Breast epithelium (tissue), 3 donors: ENCODE measurements around the gene SPECC1L.

Experiments
- POLR2AphosphoS5 ChIP-seq, 3 donors: sonication (generic); formaldehyde crosslinking; IDR thresholded peaks; one replicate each; pipeline ENCODE4 v1.6.1; 2017; ENCODE audit warnings: antibody characterized with exemption in 3 of 3
- TF ChIP-seq, protein P1 (sequence below), 3 donors: fragments of 450-650 bp; IDR thresholded peaks; one replicate each; pipeline ENCODE4 v1.5.1; 2016 to 2017; ENCODE audit warnings: antibody characterized with exemption in 3 of 3, mild to moderate bottlenecking in 3 of 3, moderate library complexity in 3 of 3

GRCh38 chr22:24440718-24441405, 170.2 kb downstream of the SPECC1L start:
- TF ChIP-seq POLR2AphosphoS5 (IDR thresholded peaks at IDR 0.05): no peak
- TF ChIP-seq, protein P1, sequence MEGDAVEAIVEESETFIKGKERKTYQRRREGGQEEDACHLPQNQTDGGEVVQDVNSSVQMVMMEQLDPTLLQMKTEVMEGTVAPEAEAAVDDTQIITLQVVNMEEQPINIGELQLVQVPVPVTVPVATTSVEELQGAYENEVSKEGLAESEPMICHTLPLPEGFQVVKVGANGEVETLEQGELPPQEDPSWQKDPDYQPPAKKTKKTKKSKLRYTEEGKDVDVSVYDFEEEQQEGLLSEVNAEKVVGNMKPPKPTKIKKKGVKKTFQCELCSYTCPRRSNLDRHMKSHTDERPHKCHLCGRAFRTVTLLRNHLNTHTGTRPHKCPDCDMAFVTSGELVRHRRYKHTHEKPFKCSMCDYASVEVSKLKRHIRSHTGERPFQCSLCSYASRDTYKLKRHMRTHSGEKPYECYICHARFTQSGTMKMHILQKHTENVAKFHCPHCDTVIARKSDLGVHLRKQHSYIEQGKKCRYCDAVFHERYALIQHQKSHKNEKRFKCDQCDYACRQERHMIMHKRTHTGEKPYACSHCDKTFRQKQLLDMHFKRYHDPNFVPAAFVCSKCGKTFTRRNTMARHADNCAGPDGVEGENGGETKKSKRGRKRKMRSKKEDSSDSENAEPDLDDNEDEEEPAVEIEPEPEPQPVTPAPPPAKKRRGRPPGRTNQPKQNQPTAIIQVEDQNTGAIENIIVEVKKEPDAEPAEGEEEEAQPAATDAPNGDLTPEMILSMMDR (IDR thresholded peaks at IDR 0.05): no peak
